Medulla oblongata (tissue), 1 donor: ENCODE data around the gene TMPRSS11F.
"Not testable (repeated sequence)": the region's sequence is repeated elsewhere in the genome, so short reads cannot be mapped to it uniquely, and the experiment has no call there.

Source experiments
- DNase-seq: peaks from one replicate; pipeline ENCODE4 v3.0.0-alpha.2; 2015; ENCODE audit errors: extremely low spot score

Gene TMPRSS11F

DNA sequence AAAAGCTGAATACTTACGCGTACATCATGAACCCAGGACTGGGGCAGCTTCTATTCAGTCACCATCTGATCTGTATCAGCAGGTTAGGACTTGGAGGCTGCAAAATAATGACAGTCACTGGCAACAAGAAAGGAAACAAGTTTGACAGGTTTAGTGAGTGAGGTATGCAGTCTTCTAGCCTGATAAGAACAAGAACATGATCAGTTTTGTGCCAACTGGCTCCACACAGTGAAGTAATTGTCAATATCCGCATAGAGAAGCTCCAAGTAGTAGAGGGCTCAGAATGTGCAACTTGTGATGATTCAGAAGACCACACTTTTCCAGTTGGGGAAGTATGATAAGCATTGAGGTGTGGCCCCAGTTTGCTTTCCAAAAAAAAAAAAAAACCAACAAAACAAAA, at the start of gene TMPRSS11F:
Gene TMPRSS11F (minus strand): TSS at position 77 of the 400 bp plus-strand sequence. CDS start 49 bp downstream, at position 28.
- DNase-seq = no peak

DNA sequence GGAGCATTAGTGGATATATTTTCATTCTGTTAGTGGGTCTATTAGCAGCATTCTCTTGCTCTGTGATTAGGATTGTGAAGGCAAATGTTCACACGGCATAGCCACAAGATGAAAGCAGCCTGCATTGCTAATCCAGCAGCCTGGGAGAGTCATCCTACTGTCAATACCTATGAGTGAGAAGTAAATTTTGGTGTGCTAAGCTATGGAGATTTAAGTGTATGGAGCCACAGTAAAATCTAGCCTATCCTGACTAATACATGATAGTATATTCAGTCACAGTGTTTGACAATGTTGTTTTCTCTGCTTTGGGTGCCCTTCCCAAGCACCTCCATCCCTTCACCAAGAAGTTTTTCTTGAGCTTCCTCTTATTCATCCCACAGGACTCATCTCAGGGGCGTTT, 47.2 kb upstream of the TMPRSS11F start:
- DNase-seq = no peak

DNA sequence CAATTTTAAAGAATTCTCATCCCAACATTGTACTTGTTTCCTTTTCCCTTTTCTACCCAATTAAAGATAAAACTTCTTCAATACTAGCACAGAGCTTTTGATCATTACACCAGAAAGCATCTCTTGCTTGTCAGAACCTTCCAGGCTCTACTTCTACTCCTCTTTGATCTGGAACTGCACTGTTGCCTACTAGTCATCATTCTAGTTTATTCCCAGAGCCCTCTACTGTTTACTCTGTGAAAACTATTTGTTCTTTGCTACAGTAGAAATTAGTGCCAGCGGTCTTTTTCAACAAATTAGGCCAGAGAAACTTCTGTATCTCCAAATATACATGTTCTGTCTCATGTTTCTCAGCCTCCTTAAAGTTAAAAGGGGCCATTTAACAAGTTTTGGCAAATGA, 46.8 kb upstream of the TMPRSS11F start:
- DNase-seq = no peak

DNA sequence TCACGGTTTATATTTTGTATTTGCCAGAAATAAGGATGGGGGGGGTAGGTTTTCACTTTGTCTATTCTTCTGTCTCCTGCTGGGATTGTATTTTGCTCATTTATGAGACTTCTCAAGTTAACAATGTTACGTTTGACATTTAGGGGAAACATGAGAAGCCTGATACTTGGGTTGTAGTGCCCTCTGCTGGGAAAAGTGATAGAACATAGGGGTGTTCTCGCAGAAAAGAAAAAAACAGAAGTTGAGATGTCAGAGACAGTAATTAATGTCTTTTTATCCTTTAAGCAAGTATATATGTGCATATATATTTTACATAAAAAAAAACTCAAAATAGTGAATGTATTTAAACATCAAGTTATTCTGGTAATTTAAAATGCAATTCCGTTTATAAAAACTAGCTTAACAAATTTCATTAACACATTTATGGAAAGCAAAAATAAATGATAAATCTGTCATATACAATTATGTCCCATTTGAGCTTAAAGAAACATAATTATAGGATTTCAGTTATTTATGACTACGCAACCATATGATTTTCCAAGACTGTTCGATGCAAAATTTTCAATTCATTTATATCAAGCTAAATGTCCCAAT, 46.0 kb upstream of the TMPRSS11F start:
- peak; percentile 83 for DNase-seq

DNA sequence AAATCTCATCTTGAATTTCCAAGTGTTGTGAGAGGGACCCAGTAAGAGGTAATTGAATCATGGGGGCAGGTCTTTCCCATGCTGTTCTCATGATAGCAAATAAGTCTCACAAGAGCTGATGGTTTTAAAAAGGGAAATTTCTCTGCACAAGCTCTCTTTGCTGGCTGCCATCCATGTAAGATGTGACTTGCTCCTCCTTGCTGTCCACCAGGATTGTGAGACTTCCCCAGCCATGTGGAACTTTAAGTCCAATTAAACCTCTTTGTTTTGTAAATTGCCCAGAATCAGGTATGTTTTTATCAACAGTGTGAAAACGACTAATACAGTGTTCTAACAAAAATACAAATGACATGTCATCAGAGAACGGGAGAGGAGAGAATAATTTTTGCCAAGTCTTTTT, 44.7 kb upstream of the TMPRSS11F start:
- not testable (repeated sequence) for DNase-seq

DNA sequence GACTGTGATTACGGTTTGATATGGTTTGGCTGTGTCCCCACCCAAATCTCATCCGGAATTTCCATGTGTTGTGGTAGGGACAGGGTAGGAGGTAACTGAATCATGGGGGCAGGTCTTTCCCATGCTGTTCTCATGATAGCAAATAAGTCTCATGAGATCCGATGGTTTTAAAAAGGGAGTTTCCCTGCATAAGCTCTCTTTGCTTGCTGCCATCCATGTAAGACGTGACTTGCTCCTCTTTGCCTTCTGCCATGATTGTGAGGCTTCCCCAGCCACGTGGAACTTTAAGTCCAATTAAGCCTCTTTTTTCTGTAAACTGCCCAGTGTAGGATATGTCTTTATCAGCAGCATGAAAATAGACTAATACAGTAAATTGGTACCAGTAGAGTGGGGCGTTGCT, 42.5 kb upstream of the TMPRSS11F start:
- DNase-seq = not testable (repeated sequence)

DNA sequence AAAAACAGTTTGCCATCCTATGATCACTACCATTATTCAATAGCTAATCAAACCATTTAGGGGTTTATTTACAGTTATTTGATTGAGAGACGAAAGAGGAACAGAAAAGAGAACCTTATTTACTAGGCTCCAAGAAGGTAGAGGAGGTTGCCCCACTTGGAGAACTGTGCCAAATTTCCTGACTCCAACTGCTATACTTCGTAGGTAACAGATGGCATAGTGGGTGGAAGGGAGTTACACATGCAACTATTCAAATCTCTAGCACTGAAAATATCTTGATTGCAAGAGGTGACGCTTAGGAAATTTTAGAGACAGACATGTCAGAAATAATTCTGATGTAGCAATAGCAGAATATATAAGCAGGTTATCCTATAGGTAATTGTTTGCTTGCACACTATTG, 38.0 kb upstream of the TMPRSS11F start:
- DNase-seq = no peak

DNA sequence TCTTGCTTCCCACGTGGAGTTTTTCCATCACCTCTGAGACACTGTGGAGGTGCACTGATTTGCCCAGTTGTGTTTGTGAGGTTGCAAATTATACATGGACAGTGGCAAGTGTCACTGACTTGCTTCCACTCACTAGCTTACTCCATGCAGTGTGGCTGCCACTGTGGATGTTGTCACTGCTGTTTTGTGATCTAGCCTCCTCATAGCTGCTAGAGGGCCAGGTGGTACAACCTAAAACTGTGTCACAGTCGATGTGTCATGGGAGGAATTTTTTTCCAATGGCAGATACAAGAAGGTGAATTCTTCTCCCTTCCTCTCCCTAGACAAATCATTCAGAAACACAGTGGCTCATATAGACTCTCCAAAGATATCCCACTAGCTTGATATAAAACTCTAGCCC, 37.5 kb upstream of the TMPRSS11F start:
- DNase-seq = no peak

DNA sequence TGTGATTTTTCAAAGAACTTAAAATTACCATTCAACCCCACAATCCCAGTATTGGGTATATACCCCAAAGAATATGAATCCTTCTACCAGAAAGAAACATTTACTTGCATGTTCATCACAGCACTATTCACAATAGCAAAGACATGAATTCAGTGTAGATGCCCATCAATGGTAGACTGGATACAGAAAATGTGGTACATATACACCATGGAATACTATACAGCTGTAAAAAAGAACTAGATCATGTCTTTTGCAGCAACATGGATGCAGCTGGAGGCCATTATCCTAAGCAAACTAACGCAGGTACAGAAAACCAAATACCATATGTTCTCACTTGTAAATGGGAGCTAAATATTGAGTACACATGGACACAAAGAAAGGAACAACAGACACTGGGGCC, 34.1 kb upstream of the TMPRSS11F start:
- no peak for DNase-seq

DNA sequence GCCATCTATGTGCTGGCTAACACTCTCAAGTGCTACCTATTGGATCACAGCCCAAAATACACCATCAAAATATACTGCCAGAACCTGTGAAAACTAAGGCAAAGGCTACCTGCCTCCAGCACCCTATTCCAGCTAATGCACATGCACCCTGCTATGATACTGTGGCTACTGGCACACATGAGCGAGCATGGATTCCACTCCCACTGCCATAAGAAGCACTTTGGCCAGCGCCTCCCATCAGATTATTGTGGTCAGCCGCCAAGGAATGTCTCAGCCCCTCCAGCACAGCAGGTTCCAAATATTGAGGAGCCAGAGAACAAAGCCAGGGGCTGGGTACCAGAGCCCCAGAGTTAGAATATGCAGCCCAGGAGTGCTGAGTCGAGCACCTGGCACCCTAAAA, 32.5 kb upstream of the TMPRSS11F start:
- DNase-seq = no peak

DNA sequence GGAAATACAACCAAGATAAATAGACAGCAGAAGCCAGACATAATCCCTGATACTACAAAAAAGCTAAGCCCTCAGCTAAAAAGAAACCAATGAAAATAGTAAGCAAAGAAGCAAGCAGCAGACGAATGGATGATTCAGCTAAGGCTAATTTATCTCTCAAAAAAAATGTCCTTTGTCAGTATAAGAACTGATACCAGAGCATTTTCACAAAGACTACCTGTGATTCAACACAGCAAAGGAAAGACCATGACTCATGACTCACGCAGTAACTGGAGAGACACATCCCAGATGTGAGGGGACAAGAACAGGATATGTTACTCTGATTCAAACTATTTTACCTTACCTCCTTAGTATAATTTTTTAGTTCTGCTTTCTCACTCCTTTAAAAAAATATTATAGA, 22.7 kb upstream of the TMPRSS11F start:
- DNase-seq = no peak

DNA sequence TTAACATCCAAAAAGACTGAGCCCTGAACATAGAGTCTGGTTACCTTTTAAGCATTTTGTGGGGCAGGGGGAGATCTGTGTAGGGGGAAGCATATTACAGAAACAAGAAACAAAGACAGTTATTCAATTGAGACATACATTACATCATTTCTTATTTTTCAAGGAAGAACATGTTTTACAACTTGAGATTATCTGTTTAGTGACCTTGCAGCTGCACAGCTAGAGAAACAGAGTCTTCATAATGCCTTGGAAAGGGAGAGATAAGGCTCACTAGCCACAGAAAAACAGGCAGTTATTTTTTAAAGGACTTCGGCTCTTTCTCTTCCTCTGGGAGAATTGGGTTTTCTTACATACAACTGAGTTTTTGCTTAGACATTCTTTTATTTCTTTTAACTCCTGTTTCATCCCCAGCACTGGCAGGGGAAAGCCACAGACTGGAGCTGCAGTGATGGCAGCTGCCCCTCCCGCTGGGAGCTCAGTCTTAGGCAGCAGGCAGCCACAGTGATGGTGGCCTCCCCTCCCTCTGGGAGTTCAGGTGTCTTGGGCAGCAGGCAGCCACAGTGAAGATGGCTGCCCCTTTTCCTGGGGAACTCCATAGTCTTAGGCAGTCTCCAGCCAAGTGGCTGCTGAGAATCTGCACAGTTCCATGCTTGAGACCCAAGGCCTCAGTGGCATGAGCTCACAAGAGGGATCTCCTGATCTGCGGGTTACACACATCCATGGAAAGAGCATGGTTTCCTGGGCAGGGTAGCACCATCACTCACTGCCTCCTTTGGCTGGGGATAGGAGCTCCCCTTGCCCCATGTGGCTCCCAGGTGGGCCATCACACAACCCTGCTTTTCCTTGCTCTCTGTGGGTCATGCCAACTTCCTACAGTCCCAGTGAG, 19.4 kb upstream of the TMPRSS11F start:
- no peak for DNase-seq

DNA sequence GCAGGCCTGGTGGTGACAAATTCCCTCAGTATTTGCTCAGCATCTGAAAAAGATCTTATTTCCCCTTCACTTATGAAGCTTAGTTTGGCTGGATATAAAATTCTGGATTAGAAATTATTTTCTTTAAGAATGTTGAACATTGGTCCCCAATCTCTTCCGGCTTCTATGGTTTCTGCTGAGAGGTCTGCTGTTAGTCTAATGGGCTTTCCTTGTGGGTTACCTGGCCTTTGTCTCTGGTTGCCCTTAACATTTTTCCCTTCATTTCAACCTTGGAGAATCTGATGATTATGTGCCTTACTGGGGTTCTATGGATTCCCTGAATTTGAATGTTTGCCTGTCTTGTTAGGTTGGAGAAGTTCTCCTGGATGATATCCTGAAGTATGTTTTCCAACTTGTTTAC, 17.4 kb upstream of the TMPRSS11F start:
- no peak for DNase-seq

DNA sequence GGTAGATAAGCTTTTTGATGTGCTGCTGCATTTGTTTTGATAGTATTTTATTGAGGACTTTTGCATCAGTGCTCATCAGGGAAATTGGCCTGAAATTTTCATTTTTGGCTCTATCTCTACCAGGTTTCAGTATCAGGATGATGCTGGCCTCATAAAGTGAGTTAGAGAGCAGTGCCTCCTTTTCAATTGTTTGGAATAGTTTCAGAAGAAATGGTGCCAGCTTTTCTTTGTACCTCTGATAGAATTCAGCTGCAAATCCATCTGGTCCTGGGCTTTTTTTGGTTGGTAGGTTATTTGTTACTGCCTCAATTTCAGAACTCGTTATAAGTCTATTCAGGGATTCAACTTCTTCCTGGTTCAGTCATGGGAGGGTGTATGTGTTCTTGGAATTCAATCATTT, 15.6 kb upstream of the TMPRSS11F start:
- DNase-seq = no peak

DNA sequence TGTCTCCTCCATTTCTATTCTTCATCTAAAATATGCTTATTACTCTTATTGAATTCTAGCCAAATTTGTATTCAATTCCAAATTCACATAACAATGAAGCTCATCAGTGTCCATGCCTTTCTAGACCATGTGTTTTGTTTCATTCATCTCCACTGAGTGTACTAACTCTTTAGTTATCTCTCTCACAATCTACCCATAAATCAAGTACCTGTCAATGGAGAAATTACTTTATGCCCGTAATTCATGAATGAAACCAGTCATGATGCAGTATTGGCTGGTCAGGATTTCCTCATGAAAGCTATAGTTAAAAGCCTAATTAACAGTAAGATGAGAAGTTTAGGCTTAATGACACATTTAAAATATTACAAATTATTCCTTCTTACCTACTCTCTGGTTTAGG, 12.2 kb upstream of the TMPRSS11F start:
- DNase-seq = no peak

DNA sequence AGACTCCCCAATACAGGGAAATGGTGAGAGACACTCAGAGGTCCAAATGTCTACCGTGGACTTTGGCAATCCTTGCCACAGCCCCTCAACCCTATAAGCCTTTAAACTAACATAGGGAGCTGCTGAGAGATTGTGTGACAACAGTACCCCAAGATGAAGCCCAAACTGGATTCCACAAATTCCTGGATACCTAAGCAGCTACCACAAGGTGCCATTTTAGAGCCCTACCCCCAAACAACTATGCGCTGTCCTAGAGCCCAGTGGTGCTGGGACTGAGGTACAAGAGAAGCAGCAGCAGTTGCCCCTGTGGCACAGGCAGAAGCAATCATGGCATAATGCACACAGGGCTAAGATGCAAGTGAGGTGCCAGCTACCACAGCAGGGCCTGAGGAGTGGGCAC, 2.7 kb upstream of the TMPRSS11F start:
- no peak for DNase-seq

DNA sequence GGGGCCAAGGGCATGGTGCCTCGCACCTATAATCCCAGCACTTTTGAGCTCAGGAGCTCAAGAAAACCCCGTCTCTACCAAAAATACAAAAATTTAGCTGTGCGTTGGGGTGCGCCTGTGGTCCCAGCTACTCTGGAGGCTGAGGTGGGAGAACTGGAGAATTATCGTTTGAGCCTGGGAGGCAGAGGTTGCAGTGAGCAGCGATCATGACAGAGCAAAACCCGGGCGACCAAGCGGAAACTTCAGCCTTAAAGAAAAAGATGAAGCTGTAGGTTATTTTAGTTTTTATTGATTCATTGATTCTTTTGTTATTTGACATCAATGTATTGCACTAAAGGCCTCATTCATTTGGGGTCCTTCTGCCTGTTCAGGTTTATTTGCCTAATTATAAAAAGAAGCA, 5.4 kb downstream of the TMPRSS11F start:
- no peak for DNase-seq

DNA sequence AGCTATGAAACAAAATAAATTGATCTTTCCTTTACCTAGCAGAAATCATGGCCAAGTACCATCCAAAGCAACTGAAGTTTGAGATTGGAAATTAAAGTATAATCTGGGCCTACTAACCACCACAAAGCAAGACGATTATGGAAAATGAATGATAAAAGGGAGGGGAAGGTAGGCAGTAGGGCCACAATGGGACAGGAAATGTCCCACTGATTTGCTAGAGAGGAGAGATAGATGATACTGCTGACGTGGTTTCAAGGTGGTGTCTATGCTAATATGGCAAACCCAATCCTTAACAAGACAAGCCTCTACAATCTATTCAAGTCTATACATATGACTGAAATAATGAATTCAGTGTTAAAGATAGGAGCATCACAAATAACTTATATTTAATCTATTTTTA, 6.1 kb downstream of the TMPRSS11F start:
- DNase-seq = no peak

DNA sequence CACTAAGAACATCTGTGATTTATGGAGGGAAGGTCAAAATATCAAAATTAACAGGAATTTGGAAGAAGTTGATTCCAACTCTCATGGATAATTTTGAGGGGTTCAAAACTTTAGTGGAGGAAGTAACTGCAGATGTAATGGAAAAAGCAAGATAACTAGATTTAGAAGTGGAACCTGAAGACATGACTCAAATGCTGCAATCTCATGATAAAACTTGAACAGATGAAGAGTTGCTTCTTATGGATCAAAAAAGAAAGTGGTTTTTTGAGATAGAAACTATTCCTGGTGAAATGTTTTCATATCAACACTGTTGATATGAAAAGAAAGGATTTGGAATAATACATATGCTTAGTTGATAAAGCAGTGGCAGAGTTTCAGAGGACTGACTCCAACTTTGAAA, 9.7 kb downstream of the TMPRSS11F start:
- DNase-seq = no peak

DNA sequence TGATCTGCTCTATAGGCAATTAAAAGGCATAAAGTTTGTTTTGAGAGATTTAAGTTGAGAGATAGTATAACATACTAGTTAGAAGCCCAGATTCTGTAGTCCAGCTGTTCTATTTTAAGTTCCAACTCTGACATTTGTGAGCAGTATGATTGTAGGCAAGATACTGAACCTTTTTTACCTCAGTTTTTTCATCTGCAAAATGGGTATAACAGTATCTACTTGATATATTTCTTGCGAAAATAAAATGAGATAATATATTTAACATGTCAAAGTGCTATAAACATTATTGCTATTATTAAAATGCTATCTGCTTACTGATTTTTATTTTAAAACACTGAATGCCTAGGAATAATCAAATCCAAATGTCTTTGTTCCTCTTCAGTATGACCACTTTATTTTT, 19.2 kb downstream of the TMPRSS11F start:
- DNase-seq = no peak

DNA sequence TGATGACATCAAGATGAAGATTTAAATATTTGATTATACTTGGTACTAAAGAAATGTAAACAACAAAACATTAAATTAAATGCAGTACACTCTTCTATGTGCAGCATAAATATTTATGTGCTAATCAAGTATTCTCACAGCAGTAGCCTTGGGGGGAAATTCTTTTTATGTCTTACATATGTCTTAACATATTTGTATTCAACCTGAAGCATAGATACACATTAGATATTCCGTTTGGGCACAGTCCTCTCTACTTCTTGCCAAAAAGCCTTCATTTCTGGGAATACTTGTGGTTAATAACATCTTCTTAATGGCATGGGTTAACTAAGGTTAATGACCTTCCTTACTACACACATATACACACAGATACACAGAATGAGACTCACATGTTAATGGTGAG, 19.8 kb downstream of the TMPRSS11F start:
- no peak for DNase-seq

DNA sequence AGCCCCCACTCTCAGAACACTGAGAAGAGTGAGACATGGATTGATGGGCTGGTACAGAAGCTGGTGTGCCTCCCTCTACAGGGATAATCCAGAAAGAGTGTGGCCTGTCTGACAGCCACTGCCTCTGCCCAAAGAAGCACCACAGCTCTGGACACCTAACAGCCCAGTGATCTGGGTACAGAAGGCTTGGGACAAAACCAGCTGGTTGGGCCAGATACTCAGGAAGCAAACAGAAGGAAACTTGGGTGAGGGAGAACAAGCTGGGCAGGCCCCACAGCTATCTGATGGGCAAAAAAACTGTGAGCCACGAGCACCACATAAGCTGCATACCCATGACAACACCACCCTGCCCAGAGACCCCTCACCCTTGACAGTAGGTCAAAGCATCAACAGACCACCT, 46.9 kb downstream of the TMPRSS11F start:
- no peak for DNase-seq

DNA sequence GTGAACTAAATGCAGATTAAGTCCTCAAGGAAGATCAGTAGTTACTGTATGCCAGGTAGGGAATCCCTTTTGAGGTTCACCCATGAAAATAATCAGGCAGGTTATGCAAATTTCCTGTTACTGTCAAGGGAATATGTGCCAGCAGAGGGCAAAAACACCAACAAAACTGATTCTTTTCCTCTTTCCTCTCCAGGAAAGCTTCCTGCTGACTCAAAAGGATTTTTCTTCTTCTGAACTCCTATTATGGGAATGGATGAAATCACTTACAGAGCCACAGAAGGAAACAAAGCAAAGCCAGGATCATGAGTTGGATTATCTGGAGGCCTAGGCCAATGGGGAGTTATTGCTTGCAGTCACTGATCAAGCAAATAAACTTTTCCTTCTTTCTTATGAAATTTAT, 49.7 kb downstream of the TMPRSS11F start:
- DNase-seq = no peak

DNA sequence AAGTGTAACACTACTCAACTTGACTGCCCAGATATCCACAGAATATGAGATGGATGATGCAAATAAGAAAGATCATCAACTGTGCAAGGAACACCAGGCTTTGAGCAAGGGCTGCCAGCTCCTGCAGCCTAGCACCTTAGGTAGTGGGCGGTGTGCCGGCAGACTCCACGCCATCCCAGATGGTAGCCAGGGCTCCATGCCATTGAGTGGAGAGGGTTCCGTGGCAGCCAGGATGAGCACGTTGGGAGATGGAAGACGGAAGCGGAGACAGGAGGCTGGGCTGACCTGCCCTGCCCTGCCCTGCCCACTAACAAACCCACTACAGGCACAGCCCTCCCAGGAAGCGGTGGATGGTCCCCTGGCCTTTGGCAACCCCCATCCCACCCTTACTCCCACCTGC, 51.9 kb downstream of the TMPRSS11F start:
- DNase-seq = no peak
